IPS-NIHi7 (cell line): Measurements from ENCODE around the gene FAM83G.
"Not testable (repeated sequence)": the region's sequence is repeated elsewhere in the genome, so short reads cannot be mapped to it uniquely, and the experiment has no call there.

Source experiments
- DNase-seq: peaks from one replicate; pipeline ENCODE4 v3.0.0; 2012; ENCODE audit warnings: mixed read lengths; ENCODE audit errors: extremely low spot score

The FAM83G gene

DNA sequence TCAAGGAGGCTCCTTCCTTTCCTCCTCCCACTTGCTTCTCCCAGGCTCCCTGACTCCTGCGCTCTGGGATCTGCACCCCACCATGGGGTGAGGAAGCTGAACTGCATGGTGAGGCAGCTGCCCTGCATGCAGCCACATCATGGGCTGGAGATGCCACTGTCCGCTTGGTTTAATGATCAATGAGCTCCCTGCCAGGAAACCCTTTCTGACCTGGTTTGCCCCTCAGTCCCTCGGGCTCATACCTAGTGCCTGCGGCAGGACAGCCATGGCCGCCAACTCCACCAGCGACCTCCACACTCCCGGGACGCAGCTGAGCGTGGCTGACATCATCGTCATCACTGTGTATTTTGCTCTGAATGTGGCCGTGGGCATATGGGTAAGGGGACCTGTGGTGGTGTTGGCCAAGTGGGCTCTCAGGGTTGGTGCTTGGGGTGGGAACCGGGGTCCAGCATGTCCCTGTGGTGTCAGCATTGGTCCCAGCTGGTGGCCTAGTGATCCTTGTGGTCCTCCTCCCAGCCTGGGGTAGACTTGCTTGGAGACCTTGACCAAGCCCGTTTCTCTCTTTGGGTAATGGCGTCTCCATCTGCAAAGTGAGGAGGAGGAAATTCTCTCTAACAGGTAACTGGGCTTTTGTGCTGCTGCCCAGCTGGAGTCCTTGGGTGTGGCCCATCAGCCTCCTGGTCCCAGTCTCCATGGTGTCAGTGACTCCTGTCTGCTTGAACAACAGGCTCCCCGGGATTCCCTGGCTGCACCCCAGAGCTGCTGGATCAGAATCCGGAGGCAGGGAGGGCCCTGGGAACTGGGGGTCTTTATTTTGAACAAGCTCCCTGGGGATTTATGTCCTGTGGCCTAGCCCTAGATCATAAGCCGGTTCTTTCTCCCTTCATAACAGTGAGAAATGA lies 52.4 kb downstream of the FAM83G start, which contains the start of gene SLC5A10:
Gene SLC5A10 (plus strand): TSS at position 225 of the 902 bp plus-strand sequence. CDS start 41 bp downstream, at position 266.
- peak; percentile 64 for DNase-seq

DNA sequence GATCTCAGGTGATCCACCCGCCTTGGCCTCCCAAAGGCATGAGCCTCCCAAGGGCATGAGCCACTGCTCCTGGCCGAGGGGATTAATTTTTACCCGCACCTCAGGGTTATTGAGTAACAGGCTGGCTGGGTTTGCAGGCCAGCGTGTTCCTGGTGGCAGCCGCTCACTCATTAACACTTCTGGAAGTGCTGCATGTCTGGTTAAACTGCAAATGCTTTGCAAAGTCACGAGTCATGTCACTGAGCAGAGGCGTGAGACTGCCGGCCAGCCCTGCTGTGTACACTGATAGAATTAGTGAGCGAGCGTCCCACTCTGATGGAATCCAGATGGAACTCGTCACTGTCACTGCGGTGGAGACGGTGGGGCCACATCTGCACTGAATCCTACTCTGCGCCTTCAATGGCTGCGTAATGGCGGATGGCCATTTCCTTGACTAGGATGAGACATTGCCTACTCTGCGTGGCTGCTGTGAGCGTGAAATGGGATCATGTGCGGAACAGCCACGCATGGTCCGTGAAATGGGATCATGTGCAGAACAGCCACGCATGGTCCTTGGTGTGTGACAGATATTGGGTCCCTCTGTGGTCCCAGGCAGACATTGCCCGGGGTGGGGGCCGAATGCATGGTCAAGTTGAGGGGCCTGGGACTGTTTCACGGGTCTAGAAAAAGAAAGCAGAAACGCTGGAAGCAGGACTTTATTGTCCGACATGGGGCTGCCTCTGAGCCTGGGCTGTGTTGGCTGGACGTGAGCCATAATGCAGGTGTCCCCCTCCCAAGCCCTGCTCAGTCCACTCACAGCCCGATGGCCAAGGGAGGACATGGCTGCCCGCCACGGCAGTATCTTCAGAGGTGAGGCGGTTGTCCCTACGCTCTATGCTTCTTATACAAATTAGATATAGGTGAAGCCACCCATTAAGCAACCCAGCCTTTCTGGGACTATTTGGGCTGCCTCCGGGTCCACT lies 53.3 kb downstream of the FAM83G start:
- peak; percentile 6 for DNase-seq

DNA sequence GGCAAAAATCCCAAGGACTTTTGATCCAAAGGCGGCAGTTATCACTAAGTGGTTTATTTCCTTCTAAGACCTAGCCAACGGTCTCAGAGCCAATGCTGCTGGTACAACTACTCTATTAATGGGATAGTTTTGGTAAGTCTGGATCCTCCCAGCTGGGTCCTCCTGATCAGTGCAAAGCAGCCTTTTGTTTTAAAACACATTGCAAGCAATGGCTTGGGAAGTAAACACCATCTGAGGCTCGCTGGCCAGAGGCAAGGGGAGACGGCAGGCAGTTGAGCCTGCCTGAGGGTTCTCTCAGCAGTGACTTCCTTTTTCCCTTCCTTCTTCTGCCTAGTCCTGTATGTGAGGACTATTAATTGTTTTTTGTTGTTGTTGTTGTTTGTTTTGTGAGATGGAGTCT lies 54.2 kb downstream of the FAM83G start:
- peak; percentile 6 for DNase-seq

DNA sequence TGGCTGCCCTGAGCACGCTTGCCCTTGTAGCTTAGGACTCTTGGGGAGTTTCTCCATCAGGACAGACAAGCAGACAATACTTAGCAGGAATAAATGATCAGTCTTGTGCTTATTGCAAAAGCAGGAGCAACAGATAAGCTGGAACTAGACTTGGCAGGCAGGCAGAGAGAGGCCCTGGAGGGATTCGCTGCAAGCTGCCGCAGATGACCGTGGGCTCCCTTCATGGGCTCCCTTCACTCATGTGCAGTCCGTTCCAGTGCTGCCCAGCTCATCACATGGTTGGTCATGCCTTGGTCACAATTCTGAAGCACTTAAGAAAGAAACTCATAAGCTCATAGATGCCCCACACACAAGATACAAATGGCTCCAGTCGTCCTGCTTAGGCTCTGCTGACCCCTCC lies 55.0 kb downstream of the FAM83G start:
- peak; percentile 4 for DNase-seq

DNA sequence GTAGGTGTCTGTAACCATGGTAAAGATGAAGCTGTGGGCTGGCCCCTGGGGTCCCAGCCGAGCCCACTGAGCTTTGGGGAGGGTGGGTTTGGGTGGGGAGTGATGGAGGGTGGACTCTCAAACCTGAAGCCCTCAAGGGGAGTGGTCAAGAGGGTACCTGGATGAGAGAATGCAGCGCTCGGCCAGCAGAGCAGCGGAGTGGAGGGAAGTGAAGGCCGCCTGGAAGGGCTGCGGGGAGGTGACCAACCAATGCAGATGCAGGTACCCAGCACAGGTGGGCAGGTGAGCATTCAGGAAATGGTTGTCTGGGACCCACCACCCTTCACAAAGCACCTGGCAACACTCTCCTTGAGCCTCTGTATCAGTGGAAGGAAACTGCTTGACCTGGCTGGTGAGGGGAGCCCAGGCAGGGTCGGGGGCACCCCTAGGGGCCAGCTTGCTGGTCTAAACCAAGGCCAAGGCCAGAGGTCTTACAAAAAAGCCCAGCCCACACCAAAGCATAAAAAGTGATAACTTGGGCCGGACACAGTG lies 56.0 kb downstream of the FAM83G start:
- DNase-seq, result peak; percentile 7

DNA sequence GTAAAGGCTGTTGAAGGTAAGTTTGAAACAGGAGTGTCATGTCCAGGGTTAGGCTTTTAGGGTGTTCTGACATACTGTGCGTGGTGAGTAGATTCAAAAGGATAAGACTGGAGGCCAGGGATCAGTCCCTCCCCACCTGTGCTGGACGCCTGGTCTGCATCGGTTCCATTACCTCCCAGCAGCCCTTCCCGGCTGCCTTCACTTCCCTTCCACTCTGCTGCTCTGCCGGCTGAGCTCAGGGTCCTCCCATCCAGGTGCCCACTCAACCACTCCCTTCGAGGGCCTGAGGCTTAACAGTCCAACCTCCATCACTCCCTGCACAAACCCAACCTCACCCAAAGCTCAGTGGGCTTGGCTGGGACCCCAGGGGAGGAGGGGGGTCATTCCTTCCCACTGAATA lies 56.7 kb downstream of the FAM83G start:
- DNase-seq, result peak; percentile 10

DNA sequence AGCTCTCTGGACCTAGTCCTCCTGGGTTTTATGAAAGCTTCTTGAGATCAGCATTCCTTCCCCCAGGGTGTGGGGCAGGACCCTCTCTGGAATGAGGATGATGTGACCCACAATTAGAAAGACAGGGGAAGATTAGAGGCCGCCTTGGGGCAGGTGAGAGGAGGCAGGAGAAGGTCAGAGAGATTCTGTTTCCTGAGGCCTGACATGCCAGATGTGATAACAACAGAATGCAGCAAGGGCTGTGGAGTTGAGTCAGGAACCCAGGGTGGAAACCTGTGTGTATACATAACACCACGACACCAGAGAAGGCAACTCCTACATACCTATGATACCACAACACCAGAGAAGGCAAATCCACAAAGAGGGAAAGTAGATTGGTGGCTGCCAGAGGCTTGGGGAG lies 58.0 kb downstream of the FAM83G start:
- DNase-seq, result peak; percentile 17

DNA sequence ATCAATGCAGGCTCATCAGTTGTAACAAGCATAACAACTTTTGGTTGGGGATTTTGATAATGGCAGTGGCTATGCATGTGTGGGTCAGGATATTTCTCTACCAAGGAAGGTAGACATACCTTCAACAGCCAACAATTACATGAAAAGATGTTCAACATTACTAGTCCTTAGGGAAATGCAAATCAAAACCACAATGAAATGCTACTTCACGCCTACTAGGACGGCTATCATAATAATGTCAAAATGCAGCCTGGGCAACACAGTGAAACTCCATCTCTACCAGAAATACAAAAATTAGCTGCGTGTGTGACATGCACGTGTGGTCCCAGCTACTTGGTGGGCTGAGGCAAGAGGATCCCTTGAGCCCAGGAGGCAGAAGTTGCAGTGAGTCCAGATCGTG lies 59.9 kb downstream of the FAM83G start:
- no peak for DNase-seq

DNA sequence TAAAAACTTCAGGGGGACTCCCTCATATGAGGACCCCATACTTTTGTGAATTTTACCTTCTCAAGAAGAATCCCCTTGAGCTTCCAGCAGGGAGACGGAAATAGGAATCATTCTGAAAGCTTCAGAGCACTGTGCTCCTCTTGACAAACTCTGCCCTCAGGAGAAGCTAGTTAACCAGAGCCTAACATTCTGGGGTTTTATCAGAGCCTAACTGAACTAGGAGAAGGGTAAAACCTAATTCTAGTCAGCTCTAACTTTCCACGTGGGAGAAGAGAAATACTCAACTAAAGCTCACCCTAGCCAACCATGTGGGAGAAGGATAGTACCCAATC lies 65.9 kb downstream of the FAM83G start:
- no peak for DNase-seq

DNA sequence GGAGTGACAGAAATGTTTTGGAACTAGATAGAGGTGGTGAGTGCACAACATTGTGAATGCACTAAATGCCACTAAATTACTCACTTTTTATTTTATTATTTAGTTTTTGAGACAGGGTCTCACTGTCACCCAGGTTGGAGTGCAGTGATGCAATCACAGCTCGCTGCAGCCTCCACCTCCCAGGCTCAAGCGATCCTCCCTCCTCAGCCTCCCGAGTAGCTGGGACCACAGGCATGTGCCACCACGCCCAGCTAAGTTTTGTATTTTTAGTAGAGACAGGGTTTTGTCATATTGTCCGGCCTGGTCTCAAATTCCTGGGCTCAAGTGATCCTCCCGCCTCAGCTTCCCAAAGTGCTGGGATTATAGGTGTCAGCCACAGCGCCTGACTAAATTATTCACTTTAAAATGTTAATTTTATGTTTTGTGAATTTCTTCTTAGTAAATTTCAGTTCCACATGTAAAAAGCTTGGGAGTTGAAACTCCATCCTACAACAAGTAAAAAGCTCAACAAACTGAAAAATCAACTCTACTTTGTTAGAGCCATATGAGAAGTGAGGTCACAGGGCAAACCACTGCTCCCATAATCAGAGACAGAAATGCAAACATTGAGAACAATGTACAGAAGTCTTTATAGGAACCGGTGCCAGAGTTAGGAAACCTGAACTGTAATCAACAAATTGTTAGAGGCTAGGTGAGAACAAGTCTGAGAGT lies 66.4 kb downstream of the FAM83G start:
- no peak for DNase-seq

DNA sequence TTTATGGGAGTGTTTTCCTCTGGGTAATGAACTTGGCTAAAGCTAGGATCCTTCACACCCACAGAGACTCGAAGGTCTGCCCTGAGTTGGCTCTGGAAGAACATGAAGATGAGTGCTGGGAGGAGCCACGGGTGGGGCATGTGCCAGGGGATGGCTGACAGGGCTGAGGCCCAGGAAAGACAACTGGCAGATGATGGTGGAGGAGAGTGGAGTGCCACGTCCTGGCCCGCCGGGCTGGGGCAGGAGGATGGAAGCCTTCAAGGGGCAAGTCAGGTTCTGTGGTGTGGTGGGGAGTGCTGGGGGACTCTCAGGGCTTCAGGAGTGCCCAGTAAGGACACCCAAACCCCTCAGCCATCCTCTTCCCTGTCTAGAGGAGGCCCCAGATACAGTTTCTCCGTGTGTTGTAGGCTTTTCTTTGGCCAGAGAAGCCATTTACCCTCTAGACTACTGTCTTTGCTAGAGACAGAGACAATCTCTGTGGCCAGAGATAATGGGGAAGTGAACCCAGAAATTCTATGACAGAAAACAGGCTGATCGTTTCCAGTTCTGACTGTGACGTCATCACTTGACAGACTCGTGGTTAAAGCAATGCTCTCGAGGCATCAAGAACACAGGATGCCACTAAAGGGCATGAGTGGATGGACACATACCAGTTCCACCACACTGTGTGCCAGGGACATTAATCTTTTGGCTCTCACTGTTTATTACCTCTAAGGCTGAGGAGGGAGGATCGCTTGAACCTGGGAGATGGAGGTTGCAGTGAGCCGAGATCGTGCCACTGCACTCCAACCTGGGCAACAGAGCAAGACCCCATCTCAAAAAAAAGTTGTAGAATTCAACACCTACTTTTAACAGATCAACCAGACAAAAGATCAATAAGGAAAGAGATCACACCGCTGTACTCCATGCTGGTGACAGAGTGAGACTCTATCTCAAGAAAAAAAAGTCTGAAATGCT lies 71.2 kb downstream of the FAM83G start:
- DNase-seq, result no peak

DNA sequence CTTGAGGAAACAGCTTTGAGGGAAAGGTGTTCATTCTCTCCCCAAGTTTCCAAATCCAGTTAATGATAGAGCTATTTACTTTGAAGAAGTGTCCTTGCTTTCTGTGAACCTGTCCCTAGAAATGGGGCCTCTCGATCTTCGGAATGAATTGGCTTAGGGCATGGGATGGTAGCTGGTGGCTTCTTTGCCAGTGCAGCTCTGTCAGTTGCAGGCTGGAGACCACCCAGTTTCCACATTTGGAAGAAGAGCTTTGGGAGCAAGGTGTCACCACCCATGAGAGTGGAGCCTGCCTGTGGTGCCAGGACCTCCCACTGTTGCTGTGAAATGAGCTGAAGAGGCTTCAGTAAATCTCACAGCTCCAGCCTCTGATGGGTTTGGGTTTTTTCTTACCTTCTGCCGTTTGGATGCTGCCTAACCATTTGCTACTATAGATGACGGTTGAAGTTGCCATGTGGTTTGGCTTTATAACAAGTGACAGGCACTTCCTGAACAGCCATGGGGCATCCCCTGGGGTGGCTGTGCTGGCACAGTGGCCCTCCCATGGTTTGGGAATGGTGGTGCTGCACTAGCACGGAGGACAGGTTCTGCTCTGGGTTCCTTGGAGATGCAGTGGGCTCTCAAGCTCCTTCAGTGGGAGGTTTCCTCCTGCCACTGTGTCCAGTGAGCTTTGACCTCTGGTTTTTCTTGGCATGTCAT lies 72.1 kb downstream of the FAM83G start:
- DNase-seq, result no peak

DNA sequence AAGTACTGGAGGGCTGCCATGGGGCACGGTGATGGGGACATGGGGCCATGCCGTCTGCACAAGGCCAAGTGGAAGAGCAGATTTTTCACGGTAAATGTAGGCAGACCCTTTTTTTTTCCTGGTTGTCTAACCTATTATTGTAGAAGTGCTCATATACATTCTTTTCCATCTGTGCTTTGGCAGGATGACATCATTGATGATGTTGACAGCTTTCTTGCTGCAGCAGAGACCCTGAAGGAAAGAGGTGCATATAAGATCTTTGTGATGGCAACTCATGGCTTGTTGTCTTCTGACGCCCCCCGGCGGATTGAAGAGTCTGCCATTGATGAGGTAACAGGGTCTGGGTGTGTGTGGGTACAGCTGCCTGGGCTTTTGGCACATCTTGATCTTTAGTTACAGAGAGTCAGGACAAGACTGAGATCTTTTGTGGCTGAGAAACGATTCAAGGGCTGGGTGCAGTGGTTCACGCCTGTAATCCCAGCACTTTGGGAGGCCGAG lies 75.9 kb downstream of the FAM83G start:
- no peak for DNase-seq

DNA sequence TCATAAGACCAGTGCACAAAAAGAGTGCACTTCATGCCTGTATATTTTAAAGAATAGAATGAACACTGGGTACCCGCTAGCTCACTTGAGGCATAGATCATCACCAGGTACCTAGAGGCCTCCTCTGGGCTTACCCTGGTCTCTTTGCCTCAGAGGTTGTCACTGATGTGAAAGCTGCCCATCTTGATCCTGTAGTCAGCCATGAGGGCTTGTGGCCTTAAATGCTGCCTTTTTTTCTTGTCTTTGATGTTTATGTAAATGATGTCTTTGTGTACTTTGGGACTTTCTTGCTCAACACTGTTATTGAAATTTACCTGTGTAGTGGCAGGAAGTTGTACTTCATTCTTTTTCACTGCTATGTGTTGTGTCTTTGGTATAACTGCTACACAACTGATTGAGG lies 79.4 kb downstream of the FAM83G start:
- DNase-seq, result no peak

DNA sequence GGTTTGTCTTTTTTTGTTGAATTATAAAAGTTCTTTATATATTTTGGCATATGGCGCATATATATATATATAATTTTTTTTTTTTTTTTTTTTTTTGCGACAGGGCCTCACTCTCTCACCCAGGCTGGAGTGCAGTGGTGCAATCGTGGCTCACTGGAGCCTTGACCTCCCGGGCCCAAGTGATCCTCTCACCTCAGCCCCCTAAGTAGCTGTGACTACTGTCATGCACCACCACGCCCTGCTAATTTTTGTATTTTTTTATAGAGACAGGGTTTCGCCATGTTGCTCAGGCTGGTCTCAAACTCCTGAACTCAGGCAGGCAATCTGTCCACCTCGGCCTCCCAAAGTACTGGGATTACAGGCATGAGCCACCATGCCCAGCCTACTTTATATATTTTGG lies 82.0 kb downstream of the FAM83G start:
- not testable (repeated sequence) for DNase-seq

DNA sequence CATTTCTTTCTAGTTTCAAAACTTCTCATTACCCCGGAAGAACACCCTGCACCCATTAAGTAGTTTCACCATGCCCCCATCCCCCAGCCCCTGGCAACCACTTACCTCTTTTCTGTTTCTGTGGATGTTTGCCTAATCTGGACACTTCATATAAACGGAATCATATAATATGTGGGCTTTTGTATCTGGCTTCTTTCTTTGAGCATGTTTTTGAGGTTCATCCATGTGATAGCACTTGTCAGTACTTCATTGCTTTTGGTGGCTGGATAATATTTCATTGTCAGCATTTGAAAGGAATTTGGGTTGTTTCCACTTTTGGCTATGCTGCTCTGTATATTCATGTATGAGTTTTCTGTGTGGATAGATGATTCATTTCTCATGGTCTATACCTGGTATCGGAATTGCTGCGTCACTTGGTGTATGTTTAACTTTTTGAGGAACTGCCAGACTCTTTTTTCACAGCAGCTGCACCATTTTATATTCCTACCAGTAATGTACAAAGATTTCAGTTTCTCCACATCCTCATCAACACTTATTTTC lies 82.6 kb downstream of the FAM83G start:
- DNase-seq, result no peak

DNA sequence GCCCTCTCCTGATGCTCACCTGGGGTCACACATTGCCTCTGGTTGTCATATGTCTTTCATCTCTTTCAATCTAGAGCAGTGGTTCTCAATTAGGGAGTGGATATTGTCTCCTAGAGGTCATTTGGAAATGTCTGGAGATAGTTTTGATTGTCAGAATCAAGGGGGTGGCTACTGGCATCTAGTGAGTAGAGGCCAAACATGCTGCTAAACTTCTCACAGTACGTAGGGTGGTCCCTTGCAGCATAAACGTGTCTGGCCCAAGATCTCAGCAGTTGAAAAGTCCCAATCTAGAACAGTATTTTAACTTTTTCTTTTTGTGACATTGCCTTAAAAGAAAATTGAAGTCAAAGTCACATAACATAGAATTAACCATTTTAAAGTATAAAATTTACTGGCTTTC lies 83.1 kb downstream of the FAM83G start:
- DNase-seq, result no peak

DNA sequence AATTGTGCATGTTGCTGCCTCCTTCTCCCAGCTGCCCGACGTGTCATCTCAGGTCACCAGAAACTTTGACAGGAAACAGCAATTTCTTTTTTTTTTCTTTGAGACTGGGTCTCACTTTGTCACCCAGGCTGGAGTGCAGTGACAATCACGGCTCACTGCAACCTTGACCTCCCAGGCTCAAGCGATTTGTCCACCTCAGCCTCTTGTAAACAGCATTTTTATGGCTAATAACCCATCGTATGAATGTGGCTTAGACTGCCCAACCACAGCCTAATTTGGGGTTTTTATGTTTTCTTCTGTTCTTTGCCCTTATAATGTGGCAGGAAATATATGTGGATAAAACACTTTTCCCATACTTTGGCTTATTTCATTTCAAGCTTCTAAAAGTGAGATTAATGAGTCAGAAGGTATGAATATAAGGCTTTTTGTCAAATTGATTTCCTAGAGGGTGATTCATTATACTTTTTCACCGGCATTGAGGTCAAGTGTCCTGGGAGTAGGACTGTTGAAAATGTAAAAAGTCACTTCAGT lies 83.6 kb downstream of the FAM83G start:
- DNase-seq, result no peak

DNA sequence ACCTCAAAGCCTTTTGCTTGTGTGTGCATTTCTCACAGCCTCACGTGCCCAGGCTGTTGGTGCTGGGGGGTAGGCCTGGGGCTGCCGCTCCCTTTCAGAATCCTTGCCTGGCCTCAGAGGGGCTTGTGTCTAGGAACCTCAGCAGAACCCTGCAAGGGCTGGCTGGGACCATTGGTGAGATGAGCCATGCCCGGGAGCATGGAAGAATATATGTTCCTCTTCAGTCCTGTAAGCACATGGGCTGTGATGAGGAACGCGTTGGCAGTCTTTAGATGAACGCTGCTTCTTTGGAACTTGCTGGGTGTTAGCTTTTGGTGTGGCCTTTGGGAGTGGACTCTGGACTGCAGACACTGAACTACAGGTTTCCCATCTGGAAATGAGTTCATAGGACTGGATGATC lies 84.6 kb downstream of the FAM83G start:
- no peak for DNase-seq
